HCT116 (cell line): ENCODE measurements around the gene IRAK4.

Source experiments
- EZH2 ChIP-seq: fragments of 200-600 bp; sonication (generic); IDR thresholded peaks from 2 replicates; pipeline ENCODE4 v1.6.1; 2017; ENCODE audit warnings: antibody characterized with exemption, mixed run types
- EZH2phosphoT487 ChIP-seq: fragments of 200-600 bp; IDR thresholded peaks from 2 replicates; pipeline ENCODE4 v1.6.1; 2018; ENCODE audit warnings: antibody characterized with exemption, borderline replicate concordance
- FOSL1 ChIP-seq: IDR thresholded peaks from 2 replicates; pipeline ENCODE4 v1.6.1; 2012; ENCODE audit warnings: low read depth
- JUND ChIP-seq: IDR thresholded peaks from 2 replicates; pipeline ENCODE4 v1.6.1; 2012
- POLR2AphosphoS5 ChIP-seq: IDR thresholded peaks from 2 replicates; pipeline ENCODE4 v1.6.1; 2011; ENCODE audit warnings: mild to moderate bottlenecking, low read depth, low read length, moderate library complexity
- SP1 ChIP-seq: IDR thresholded peaks from 2 replicates; pipeline ENCODE4 v1.6.1; 2012; ENCODE audit warnings: low read depth
- TCF7L2 ChIP-seq: IDR thresholded peaks from 2 replicates; pipeline ENCODE4 v1.7.0; 2011; ENCODE audit warnings: borderline replicate concordance, inconsistent platforms; ENCODE audit not compliant: insufficient read depth, insufficient read length; ENCODE audit errors: extremely low read depth
- YY1 ChIP-seq: IDR thresholded peaks from 2 replicates; pipeline ENCODE4 v1.6.1; 2011; ENCODE audit warnings: low read length, low read depth, moderate library complexity, mild to moderate bottlenecking; ENCODE audit not compliant: insufficient replicate concordance; ENCODE audit errors: extremely low read depth
- TF ChIP-seq, protein P1 (sequence below), 3 experiments: fragments of 200-600 bp in 1 of 3; sonication (generic) in 1 of 3; IDR thresholded peaks in 2 of 3; conservative IDR thresholded peaks in 1 of 3; 2 replicates each; pipeline ENCODE4 v1.5.1; 2012 to 2017; ENCODE audit warnings: low read depth in 2 of 3, low read length in 2 of 3, antibody characterized with exemption in 1 of 3, borderline replicate concordance in 1 of 3, control low read depth in 1 of 3, mild to moderate bottlenecking in 1 of 3, mixed read lengths in 1 of 3, mixed run types in 1 of 3, moderate library complexity in 1 of 3; ENCODE audit not compliant: insufficient read depth in 1 of 3

DNA sequence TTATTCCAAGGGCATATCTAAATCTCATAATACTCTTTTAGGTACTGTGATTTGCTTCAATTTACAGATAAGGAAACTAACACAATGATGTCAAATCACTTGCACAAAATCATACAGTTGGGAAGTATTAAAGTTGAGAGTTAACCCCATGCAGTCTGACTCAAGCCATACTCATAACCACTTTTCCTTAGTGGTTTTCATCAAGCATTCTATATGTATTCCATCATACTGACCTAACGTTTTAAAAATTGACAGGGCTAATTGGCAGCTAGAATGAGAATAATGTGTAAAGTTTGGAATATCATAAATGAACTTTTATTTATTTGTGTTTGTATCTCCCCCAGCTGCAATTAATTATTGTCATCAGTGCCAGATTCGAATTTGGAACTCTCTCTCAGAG lies 21.1 kb upstream of the IRAK4 start:
- TF ChIP-seq EZH2phosphoT487 (no peak), EZH2 (no peak), POLR2AphosphoS5 (no peak), TCF7L2 (no peak), FOSL1 (no peak), YY1 (no peak), JUND (no peak), SP1 (no peak)
- TF ChIP-seq, protein P1, sequence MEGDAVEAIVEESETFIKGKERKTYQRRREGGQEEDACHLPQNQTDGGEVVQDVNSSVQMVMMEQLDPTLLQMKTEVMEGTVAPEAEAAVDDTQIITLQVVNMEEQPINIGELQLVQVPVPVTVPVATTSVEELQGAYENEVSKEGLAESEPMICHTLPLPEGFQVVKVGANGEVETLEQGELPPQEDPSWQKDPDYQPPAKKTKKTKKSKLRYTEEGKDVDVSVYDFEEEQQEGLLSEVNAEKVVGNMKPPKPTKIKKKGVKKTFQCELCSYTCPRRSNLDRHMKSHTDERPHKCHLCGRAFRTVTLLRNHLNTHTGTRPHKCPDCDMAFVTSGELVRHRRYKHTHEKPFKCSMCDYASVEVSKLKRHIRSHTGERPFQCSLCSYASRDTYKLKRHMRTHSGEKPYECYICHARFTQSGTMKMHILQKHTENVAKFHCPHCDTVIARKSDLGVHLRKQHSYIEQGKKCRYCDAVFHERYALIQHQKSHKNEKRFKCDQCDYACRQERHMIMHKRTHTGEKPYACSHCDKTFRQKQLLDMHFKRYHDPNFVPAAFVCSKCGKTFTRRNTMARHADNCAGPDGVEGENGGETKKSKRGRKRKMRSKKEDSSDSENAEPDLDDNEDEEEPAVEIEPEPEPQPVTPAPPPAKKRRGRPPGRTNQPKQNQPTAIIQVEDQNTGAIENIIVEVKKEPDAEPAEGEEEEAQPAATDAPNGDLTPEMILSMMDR (IDR thresholded peaks at IDR 0.05 in 2 of 3, conservative IDR thresholded peaks at IDR 0.05 in 1 of 3; ENCODE audit: borderline replicate concordance in 1 of 3, insufficient read depth in 1 of 3, low read depth in 2 of 3, low read length in 2 of 3): no peak
